Measurements from ENCODE around the gene ZNF526.

Gene ZNF526

GRCh38 chr19:42175952-42176648 is 44.0 kb upstream of the ZNF526 start (continued):
- TF ChIP-seq ZBTB26 (tag by site-specific recombination; optimal IDR thresholded peaks at IDR 0.05) (no peak), WT1 (tag by site-specific recombination; IDR thresholded peaks at IDR 0.05) (no peak), ZNF658 (tag by site-specific recombination; IDR thresholded peaks at IDR 0.05) (no peak), ZNF394 (tag by site-specific recombination; IDR thresholded peaks at IDR 0.05; ENCODE audit: borderline replicate concordance) (peak; percentile 57; the same call in 1 of the 2 replicates), ZNF19 (tag by site-specific recombination; IDR thresholded peaks at IDR 0.05; ENCODE audit: low read depth) (no peak), ZNF549 (tag by site-specific recombination; IDR thresholded peaks at IDR 0.05) (no peak), ZNF292 (tag by site-specific recombination; IDR thresholded peaks at IDR 0.05; ENCODE audit: borderline replicate concordance, low read depth) (no peak), ZNF26 (tag by site-specific recombination; IDR thresholded peaks at IDR 0.05) (no peak), ZFP69B (tag by site-specific recombination; IDR thresholded peaks at IDR 0.05) (no peak), ZNF416 (tag by site-specific recombination; IDR thresholded peaks at IDR 0.05) (no peak), PBX3 (CRISPR knock-in tag; IDR thresholded peaks at IDR 0.05) (no peak), OVOL3 (tag by site-specific recombination; IDR thresholded peaks at IDR 0.05) (no peak), ZNF837 (tag by site-specific recombination; IDR thresholded peaks at IDR 0.05) (no peak), ZNF433 (tag by site-specific recombination; IDR thresholded peaks at IDR 0.05; ENCODE audit: low read depth) (no peak), ZNF701 (tag by site-specific recombination; IDR thresholded peaks at IDR 0.05) (no peak), ELK4 (IDR thresholded peaks at IDR 0.05; ENCODE audit: borderline replicate concordance, low read depth, low read length) (no peak), ZNF664 (tag by site-specific recombination; IDR thresholded peaks at IDR 0.05) (no peak), HIC1 (tag by site-specific recombination; IDR thresholded peaks at IDR 0.05) (no peak), ZNF211 (tag by site-specific recombination; IDR thresholded peaks at IDR 0.05; ENCODE audit: low read depth) (no peak), KLF17 (tag by site-specific recombination; IDR thresholded peaks at IDR 0.05) (no peak), ZNF692 (tag by site-specific recombination; IDR thresholded peaks at IDR 0.05) (peak; percentile 57; the same call in 1 of the 2 replicates), SCRT2 (tag by site-specific recombination; IDR thresholded peaks at IDR 0.05) (no peak), ZNF16 (tag by site-specific recombination; IDR thresholded peaks at IDR 0.05; ENCODE audit: low read depth) (no peak), ZNF423 (tag by site-specific recombination; IDR thresholded peaks at IDR 0.05) (no peak), ZNF792 (tag by site-specific recombination; IDR thresholded peaks at IDR 0.05) (peak; percentile 46; the same call in 1 of the 2 replicates), ZNF112 (tag by site-specific recombination; IDR thresholded peaks at IDR 0.05) (no peak), ZNF350 (tag by site-specific recombination; IDR thresholded peaks at IDR 0.05) (no peak), SP3 (tag by site-specific recombination; IDR thresholded peaks at IDR 0.05) (no peak; the same call in 1 of the 2 replicates), ZBTB44 (tag by site-specific recombination; IDR thresholded peaks at IDR 0.05) (no peak)

Data from HEK293 (cell line).